H1 (cell line): ENCODE measurements around the gene HSFX4. TPM values are rescaled to one million over a fixed set of nuclear protein-coding genes. Genes with fewer than 3 reads are reported as not detected.
"Not testable (repeated sequence)": the region's sequence is repeated elsewhere in the genome, so short reads cannot be mapped to it uniquely, and the experiment has no call there.

Source experiments
- CTCF ChIA-PET: fragments of 300-600 bp; sonication (Branson Sonifier 250); formaldehyde crosslinking; loops from one replicate; lab custom pipeline; 2021; ENCODE audit not compliant: partially characterized antibody; lab: Charles Lee
- POLR2A ChIA-PET: fragments of 300-600 bp; sonication (Branson Sonifier 250); formaldehyde crosslinking; loops from one replicate; lab custom pipeline; 2021; ENCODE audit warnings: inconsistent platforms; ENCODE audit not compliant: partially characterized antibody; lab: Charles Lee
- DNase-seq, 2 experiments: peaks; one replicate each; pipeline versions ENCODE4 v3.0.0 to v3.0.0-alpha.2; 2010 to 2022; ENCODE audit warnings: low spot score in 2 of 2, low read depth in 1 of 2, mixed read lengths in 1 of 2
- FAIRE-seq: peaks from 2 replicates; lab custom pipeline; 2011; peaks lifted over from hg19 to GRCh38; lab: Jason Lieb, UNC
- H2AFZ ChIP-seq: 2 replicates; pipeline ENCODE4 v1.8.1; 2012; ENCODE audit warnings: low read length, inconsistent platforms
- H2AK5ac ChIP-seq: 2 replicates; pipeline ENCODE4 v1.6.1; 2013; ENCODE audit warnings: low read depth, low read length
- H2BK120ac ChIP-seq: replicated peaks from 2 replicates; pipeline ENCODE3; 2013; ENCODE audit warnings: low read depth, low read length, inconsistent platforms
- H2BK12ac ChIP-seq: 2 replicates; pipeline ENCODE4 v1.6.1; 2013; ENCODE audit warnings: low read depth, low read length
- H2BK15ac ChIP-seq: 2 replicates; pipeline ENCODE4 v1.6.1; 2013; ENCODE audit warnings: low read length
- H2BK20ac ChIP-seq: 2 replicates; pipeline ENCODE4 v1.6.1; 2013; ENCODE audit warnings: low read length
- H2BK5ac ChIP-seq: 2 replicates; pipeline ENCODE4 v1.6.1; 2013; ENCODE audit warnings: low read depth, low read length
- H3K14ac ChIP-seq: 2 replicates; pipeline ENCODE4 v1.6.1; 2013; ENCODE audit warnings: inconsistent platforms; ENCODE audit not compliant: insufficient read length
- H3K18ac ChIP-seq: 2 replicates; pipeline ENCODE4 v1.6.1; 2013; ENCODE audit warnings: low read length; ENCODE audit errors: extremely low read depth
- H3K23ac ChIP-seq: 2 replicates; pipeline ENCODE4 v1.6.1; 2013; ENCODE audit warnings: inconsistent platforms; ENCODE audit not compliant: insufficient read length
- H3K23me2 ChIP-seq: 2 replicates; pipeline ENCODE4 v1.6.1; 2013; ENCODE audit warnings: low read depth, low read length
- H3K27ac ChIP-seq: 2 replicates; pipeline ENCODE4 v1.6.1; 2011; ENCODE audit warnings: low read depth, low read length, inconsistent platforms
- H3K27me3 ChIP-seq, 4 experiments: replicated peaks in 1 of 4; 1 replicate in 1 of 4; 2 replicates in 3 of 4; pipeline versions ENCODE4 v1.6.1 to v1.8.1; 2011 to 2013; ENCODE audit warnings: low read length in 3 of 4, mild to moderate bottlenecking in 3 of 4, inconsistent platforms in 2 of 4, mixed read lengths in 2 of 4, moderate library complexity in 1 of 4; ENCODE audit not compliant: control insufficient read depth in 3 of 4, insufficient read depth in 3 of 4; ENCODE audit errors: extremely low read depth in 1 of 4
- H3K36me3 ChIP-seq, 4 experiments: 2 replicates each; pipeline versions ENCODE4 v1.6.1 to v1.8.1; 2011 to 2013; ENCODE audit warnings: mild to moderate bottlenecking in 4 of 4, low read length in 3 of 4, moderate library complexity in 2 of 4, control low read depth in 1 of 4, inconsistent platforms in 1 of 4; ENCODE audit not compliant: insufficient read depth in 4 of 4, control insufficient read depth in 2 of 4
- H3K4ac ChIP-seq: replicated peaks from 2 replicates; pipeline ENCODE3; 2013; ENCODE audit warnings: low read length, low read depth, mixed read lengths, inconsistent platforms; ENCODE audit not compliant: insufficient read length
- H3K4me1 ChIP-seq, 4 experiments: replicated peaks in 1 of 4; 1 replicate in 1 of 4; 2 replicates in 3 of 4; pipeline versions ENCODE4 v1.6.1 to v1.8.1; 2011 to 2013; ENCODE audit warnings: low read length in 3 of 4, inconsistent platforms in 2 of 4, mixed read lengths in 1 of 4; ENCODE audit not compliant: insufficient read depth in 4 of 4, control insufficient read depth in 3 of 4
- H3K4me2 ChIP-seq, 2 experiments: 2 replicates each; pipeline versions ENCODE4 v1.6.1 to v1.8.1; 2011 to 2013; ENCODE audit warnings: low read depth in 2 of 2, low read length in 2 of 2, control low read depth in 1 of 2, inconsistent platforms in 1 of 2, mild to moderate bottlenecking in 1 of 2; ENCODE audit not compliant: insufficient read depth in 1 of 2
- H3K4me3 ChIP-seq, 4 experiments: fragments of 200-600, 300-600 bp in 1 of 4; sonication (generic), shearing (Covaris generic), sonication (Bioruptor Twin) in 1 of 4; 2 replicates each; pipeline versions ENCODE4 v1.5.1 to v1.8.1; 2011 to 2016; ENCODE audit warnings: low read length in 4 of 4, low read depth in 3 of 4, control low read depth in 2 of 4, inconsistent platforms in 2 of 4, mild to moderate bottlenecking in 2 of 4, mixed read lengths in 1 of 4, moderate library complexity in 1 of 4; ENCODE audit not compliant: insufficient read depth in 2 of 4; ENCODE audit errors: extremely low read depth in 1 of 4
- H3K56ac ChIP-seq: replicated peaks from 2 replicates; pipeline ENCODE3; 2013; ENCODE audit warnings: low read depth, mild to moderate bottlenecking, mixed read lengths, low read length, inconsistent platforms; ENCODE audit not compliant: insufficient read length
- H3K79me1 ChIP-seq: 2 replicates; pipeline ENCODE4 v1.6.1; 2013; ENCODE audit warnings: low read depth, low read length, control low read depth
- H3K79me2 ChIP-seq, 2 experiments: 2 replicates each; pipeline versions ENCODE4 v1.6.1 to v1.8.1; 2012 to 2013; ENCODE audit warnings: low read length in 2 of 2, mild to moderate bottlenecking in 2 of 2, inconsistent platforms in 1 of 2; ENCODE audit not compliant: insufficient read depth in 2 of 2, control insufficient read depth in 1 of 2
- H3K9ac ChIP-seq, 4 experiments: replicated peaks in 1 of 4; 1 replicate in 1 of 4; 2 replicates in 3 of 4; pipeline versions ENCODE4 v1.6.1 to v1.8.1; 2011 to 2013; ENCODE audit warnings: low read depth in 3 of 4, low read length in 3 of 4, control low read depth in 2 of 4, mild to moderate bottlenecking in 2 of 4, moderate library complexity in 2 of 4, inconsistent platforms in 1 of 4; ENCODE audit errors: extremely low read depth in 1 of 4
- H3K9me3 ChIP-seq, 2 experiments: 2 replicates each; pipeline versions ENCODE4 v1.6.1 to v1.8.1; 2012 to 2013; ENCODE audit warnings: mild to moderate bottlenecking in 2 of 2, moderate library complexity in 2 of 2, control low read depth in 1 of 2, inconsistent platforms in 1 of 2, low read depth in 1 of 2, low read length in 1 of 2, mixed read lengths in 1 of 2; ENCODE audit not compliant: insufficient read depth in 2 of 2
- H4K20me1 ChIP-seq, 2 experiments: replicated peaks in 1 of 2; 2 replicates each; pipeline versions ENCODE3 to v1.8.1; 2011 to 2013; ENCODE audit warnings: inconsistent platforms in 2 of 2, low read length in 2 of 2, mild to moderate bottlenecking in 1 of 2; ENCODE audit not compliant: insufficient read depth in 2 of 2, control insufficient read depth in 1 of 2
- H4K5ac ChIP-seq: 2 replicates; pipeline ENCODE4 v1.6.1; 2013; ENCODE audit warnings: low read length, low read depth, mixed read lengths, inconsistent platforms; ENCODE audit not compliant: insufficient read length
- H4K8ac ChIP-seq: 2 replicates; pipeline ENCODE4 v1.8.0; 2013; ENCODE audit warnings: mild to moderate bottlenecking, moderate library complexity, low read length, inconsistent platforms; ENCODE audit not compliant: insufficient read depth; ENCODE audit errors: extremely low read depth
- H4K91ac ChIP-seq: replicated peaks from 2 replicates; pipeline ENCODE3; 2013; ENCODE audit warnings: low read length, mixed read lengths, inconsistent platforms; ENCODE audit not compliant: insufficient read length
- WGBS, 2 experiments: shearing (Covaris generic) in 1 of 2; methylation state at CpG; one replicate each; pipeline versions ENCODE4 v1.1.6 to v1.1.7; 2013 to 2015; ENCODE audit warnings: low lambda C conversion rate in 2 of 2, mixed read lengths in 2 of 2, inconsistent platforms in 1 of 2, low coverage in 1 of 2, missing lambda C conversion rate in 1 of 2; ENCODE audit not compliant: insufficient replicate concordance in 2 of 2, insufficient coverage in 1 of 2, insufficient read length in 1 of 2; ENCODE audit errors: extremely low coverage in 1 of 2, missing lambda C conversion rate in 1 of 2; 5-methylcytosine and 5-hydroxymethylcytosine counted together
- polyA plus RNA-seq, 7 experiments: library from polyadenylated mRNA; depleted of rRNA in 3 of 7; stranded (reverse) in 5 of 7; unstranded in 2 of 7; fragments of >200 nt in 5 of 7; fragments of 200-250 nt in 2 of 7; gene quantifications; 1 replicate in 5 of 7; 2 replicates in 1 of 7; 4 replicates in 1 of 7; pipeline versions ENCODE4 v1.2.1 to v1.2.3, GENCODE V29; 2011 to 2013; ENCODE audit warnings: missing spikeins in 2 of 7, mixed read lengths in 2 of 7
- total RNA-seq: library from RNA; stranded (reverse); fragmentation: NEBNext Ultra II Directional; extraction: Animal tissue kit (Norgen Biotek cat#: 25700); gene quantifications from 2 replicates; pipeline ENCODE4 v1.2.1, GENCODE V29; 2021

The HSFX4 gene
- total and polyA plus RNA-seq, 2 of the 8 experiments (the other 6 are each of a cell fraction or from before 2014, with no cell fraction given) = not detected

- H3K56ac ChIP-seq, H3K4me1 ChIP-seq, H4K20me1 ChIP-seq, H3K79me2 ChIP-seq, H3K18ac ChIP-seq, CTCF ChIA-PET, H3K4me2 ChIP-seq, H3K23me2 ChIP-seq, H2AFZ ChIP-seq, H2BK15ac ChIP-seq, H2BK5ac ChIP-seq, DNase-seq, H2AK5ac ChIP-seq, H3K4me3 ChIP-seq, H3K9ac ChIP-seq, H4K5ac ChIP-seq, H3K23ac ChIP-seq, H2BK120ac ChIP-seq, POLR2A ChIA-PET, FAIRE-seq, H3K27ac ChIP-seq, H3K9me3 ChIP-seq, H2BK20ac ChIP-seq, H4K91ac ChIP-seq, H3K14ac ChIP-seq, H3K4ac ChIP-seq, H2BK12ac ChIP-seq, H4K8ac ChIP-seq, H3K27me3 ChIP-seq, H3K36me3 ChIP-seq, H3K79me1 ChIP-seq: not testable (repeated sequence)
- 90% methylated on average over 4 of the region's 11 CpGs; no CpG with 5 or more reads in 1 of the 2 experiments for WGBS, 2 experiments
These were observed 15.8 kb downstream of the HSFX4 start for GRCh38 chrX:149945087-149945670.

- H3K23me2 ChIP-seq, H3K9me3 ChIP-seq, H3K4me1 ChIP-seq, H2BK15ac ChIP-seq, H3K4me3 ChIP-seq, H3K4ac ChIP-seq, H3K79me2 ChIP-seq, H2BK120ac ChIP-seq, DNase-seq, H2AFZ ChIP-seq, H3K36me3 ChIP-seq, H3K79me1 ChIP-seq, H4K91ac ChIP-seq, CTCF ChIA-PET, H3K56ac ChIP-seq, H3K23ac ChIP-seq, H4K5ac ChIP-seq, H4K8ac ChIP-seq, H3K27ac ChIP-seq, H4K20me1 ChIP-seq, H2AK5ac ChIP-seq, H3K18ac ChIP-seq, H3K27me3 ChIP-seq, H3K14ac ChIP-seq, POLR2A ChIA-PET, H2BK5ac ChIP-seq, H3K4me2 ChIP-seq, H2BK12ac ChIP-seq, H3K9ac ChIP-seq, FAIRE-seq, H2BK20ac ChIP-seq: not testable (repeated sequence)
- 82% methylated on average over 3 of the region's 9 CpGs; no CpG with 5 or more reads in 1 of the 2 experiments for WGBS, 2 experiments
These were observed 16.4 kb downstream of the HSFX4 start for GRCh38 chrX:149945820-149946219.
